ENCODE data around the gene LNX1. TPM values are rescaled to one million over a fixed set of nuclear protein-coding genes. Genes with fewer than 3 reads are reported as not detected.
A peak's percentile ranks its signal among the peaks of the same experiment; 100 is the strongest.

LNX1 gene
- total and polyA plus RNA-seq, 9 donors: 2.4 to 5.1 (median 2.8) TPM

- H3K27ac ChIP-seq (ENCODE audit: low read length): peak overlapping the region; percentile 81
- no peaks in the 10 kb centered on the region for H3K27me3 ChIP-seq (ENCODE audit: control insufficient read depth, insufficient read depth, low read length)
- no peaks in the 10 kb centered on the region for H3K36me3 ChIP-seq (ENCODE audit: control insufficient read depth, insufficient read depth, low read length)
- WGBS (ENCODE audit: insufficient coverage): 17% methylated on average over 1 of the region's 3 CpGs
- peak; percentile 93 for DNase-seq
- H3K4me1 ChIP-seq (ENCODE audit: control insufficient read depth, insufficient read depth, low read length): no peaks in the 10 kb centered on the region
- H3K4me3 ChIP-seq (ENCODE audit: low read length): no peak overlapping the region
- no peaks in the 10 kb centered on the region for H3K9me3 ChIP-seq (replicated peaks; ENCODE audit: control insufficient read depth, low read depth, low read length)
Observed at GRCh38 chr4:53490965-53491622, 100.2 kb downstream of the LNX1 start.

- no peaks in the 10 kb centered on the region for H3K36me3 ChIP-seq (ENCODE audit: control insufficient read depth, insufficient read depth, low read length)
- H3K4me1 ChIP-seq (ENCODE audit: control insufficient read depth, insufficient read depth, low read length): no peaks in the 10 kb centered on the region
- H3K4me3 ChIP-seq (ENCODE audit: low read length): no peak overlapping the region
- H3K27ac ChIP-seq (ENCODE audit: low read length): peak overlapping the region; percentile 81
- no CpG with 5 or more reads among the region's 6 CpGs for WGBS (ENCODE audit: insufficient coverage)
- H3K9me3 ChIP-seq (replicated peaks; ENCODE audit: control insufficient read depth, low read depth, low read length): no peaks in the 10 kb centered on the region
- H3K27me3 ChIP-seq (ENCODE audit: control insufficient read depth, insufficient read depth, low read length): no peaks in the 10 kb centered on the region
- DNase-seq: no peak
Observed at GRCh38 chr4:53490161-53490956, 100.9 kb downstream of the LNX1 start.

GRCh38 chr4:53489279-53489889 lies 101.9 kb downstream of the LNX1 start:
- no peaks in the 10 kb centered on the region for H3K9me3 ChIP-seq (replicated peaks; ENCODE audit: control insufficient read depth, low read depth, low read length)
- H3K27me3 ChIP-seq (ENCODE audit: control insufficient read depth, insufficient read depth, low read length): no peaks in the 10 kb centered on the region
- no peaks in the 10 kb centered on the region for H3K36me3 ChIP-seq (ENCODE audit: control insufficient read depth, insufficient read depth, low read length)
- H3K27ac ChIP-seq (ENCODE audit: low read length): no peak overlapping the region
- H3K4me3 ChIP-seq (ENCODE audit: low read length): no peak overlapping the region
- no peaks in the 10 kb centered on the region for H3K4me1 ChIP-seq (ENCODE audit: control insufficient read depth, insufficient read depth, low read length)
- no peak for DNase-seq

GRCh38 chr4:53487766-53488165 lies 103.5 kb downstream of the LNX1 start:
- DNase-seq: no peak
- H3K4me3 ChIP-seq (ENCODE audit: low read length): no peak overlapping the region
- H3K27ac ChIP-seq (ENCODE audit: low read length): no peak overlapping the region
- H3K9me3 ChIP-seq (replicated peaks; ENCODE audit: control insufficient read depth, low read depth, low read length): no peaks in the 10 kb centered on the region
- H3K4me1 ChIP-seq (ENCODE audit: control insufficient read depth, insufficient read depth, low read length): no peaks in the 10 kb centered on the region
- no peaks in the 10 kb centered on the region for H3K36me3 ChIP-seq (ENCODE audit: control insufficient read depth, insufficient read depth, low read length)
- no peaks in the 10 kb centered on the region for H3K27me3 ChIP-seq (ENCODE audit: control insufficient read depth, insufficient read depth, low read length)

- no peak overlapping the region for H3K4me3 ChIP-seq (ENCODE audit: low read length)
- peaks cover 2% of the 10 kb centered on the region for H3K36me3 ChIP-seq (ENCODE audit: control insufficient read depth, insufficient read depth, low read length)
- DNase-seq: no peak
- H3K9me3 ChIP-seq (replicated peaks; ENCODE audit: control insufficient read depth, low read depth, low read length): no peaks in the 10 kb centered on the region
- no peaks in the 10 kb centered on the region for H3K27me3 ChIP-seq (ENCODE audit: control insufficient read depth, insufficient read depth, low read length)
- WGBS (ENCODE audit: insufficient coverage): no CpG with 5 or more reads among the region's 1 CpG
- no peaks in the 10 kb centered on the region for H3K4me1 ChIP-seq (ENCODE audit: control insufficient read depth, insufficient read depth, low read length)
- H3K27ac ChIP-seq (ENCODE audit: low read length): no peak overlapping the region
Observed at GRCh38 chr4:53485658-53486040, 105.6 kb downstream of the LNX1 start.

- Histone ChIP-seq H3K36me3 (ENCODE audit: control insufficient read depth, insufficient read depth, low read length) (peaks cover 2% of the 10 kb centered on the region), H3K4me1 (ENCODE audit: control insufficient read depth, insufficient read depth, low read length) (no peaks in the 10 kb centered on the region), H3K27ac (ENCODE audit: low read length) (no peak overlapping the region), H3K4me3 (ENCODE audit: low read length) (no peak overlapping the region), H3K9me3 (replicated peaks; ENCODE audit: control insufficient read depth, low read depth, low read length) (no peaks in the 10 kb centered on the region), H3K27me3 (ENCODE audit: control insufficient read depth, insufficient read depth, low read length) (no peaks in the 10 kb centered on the region)
- 83% methylated on average over 2 of the region's 5 CpGs for WGBS (ENCODE audit: insufficient coverage)
- DNase-seq: peak; percentile 34
Observed at GRCh38 chr4:53484911-53485657, 106.2 kb downstream of the LNX1 start.

- no peak overlapping the region for H3K4me3 ChIP-seq (ENCODE audit: low read length)
- no peaks in the 10 kb centered on the region for H3K9me3 ChIP-seq (replicated peaks; ENCODE audit: control insufficient read depth, low read depth, low read length)
- H3K36me3 ChIP-seq (ENCODE audit: control insufficient read depth, insufficient read depth, low read length): peaks cover 2% of the 10 kb centered on the region
- no CpG with 5 or more reads among the region's 1 CpG for WGBS (ENCODE audit: insufficient coverage)
- DNase-seq: no peak
- H3K27ac ChIP-seq (ENCODE audit: low read length): no peak overlapping the region
- H3K4me1 ChIP-seq (ENCODE audit: control insufficient read depth, insufficient read depth, low read length): no peaks in the 10 kb centered on the region
- no peaks in the 10 kb centered on the region for H3K27me3 ChIP-seq (ENCODE audit: control insufficient read depth, insufficient read depth, low read length)
Observed at GRCh38 chr4:53483250-53483649, 108.0 kb downstream of the LNX1 start.

GRCh38 chr4:53481586-53481985 lies 109.7 kb downstream of the LNX1 start:
- H3K36me3 ChIP-seq (ENCODE audit: control insufficient read depth, insufficient read depth, low read length): peaks cover 2% of the 10 kb centered on the region
- no peaks in the 10 kb centered on the region for H3K4me1 ChIP-seq (ENCODE audit: control insufficient read depth, insufficient read depth, low read length)
- 84% methylated on average over 8 of the region's 8 CpGs for WGBS (ENCODE audit: insufficient coverage)
- DNase-seq: no peak
- no peak overlapping the region for H3K4me3 ChIP-seq (ENCODE audit: low read length)
- H3K27ac ChIP-seq (ENCODE audit: low read length): no peak overlapping the region
- no peaks in the 10 kb centered on the region for H3K9me3 ChIP-seq (replicated peaks; ENCODE audit: control insufficient read depth, low read depth, low read length)
- H3K27me3 ChIP-seq (ENCODE audit: control insufficient read depth, insufficient read depth, low read length): no peaks in the 10 kb centered on the region

- no peak for DNase-seq
- H3K36me3 ChIP-seq (ENCODE audit: control insufficient read depth, insufficient read depth, low read length): peaks cover 4% of the 10 kb centered on the region
- WGBS (ENCODE audit: insufficient coverage): 90% methylated on average over 2 of the region's 2 CpGs
- H3K4me3 ChIP-seq (ENCODE audit: low read length): no peak overlapping the region
- H3K27ac ChIP-seq (ENCODE audit: low read length): no peak overlapping the region
- H3K9me3 ChIP-seq (replicated peaks; ENCODE audit: control insufficient read depth, low read depth, low read length): no peaks in the 10 kb centered on the region
- no peaks in the 10 kb centered on the region for H3K27me3 ChIP-seq (ENCODE audit: control insufficient read depth, insufficient read depth, low read length)
- H3K4me1 ChIP-seq (ENCODE audit: control insufficient read depth, insufficient read depth, low read length): no peaks in the 10 kb centered on the region
Observed at GRCh38 chr4:53480909-53481308, 110.4 kb downstream of the LNX1 start.

All from muscle of leg (tissue), 11 donors.